Right renal pelvis (tissue), 4 donors: Measurements from ENCODE around the gene SNCG. TPM values are rescaled to one million over a fixed set of nuclear protein-coding genes. Genes with fewer than 3 reads are reported as not detected.
"Not testable (repeated sequence)": the region's sequence is repeated elsewhere in the genome, so short reads cannot be mapped to it uniquely, and the experiment has no call there.

Experiments
- DNase-seq, 4 donors: peaks; one replicate each; pipeline ENCODE4 v3.0.0-alpha.2; 2013; ENCODE audit warnings: low read depth in 4 of 4, low spot score in 3 of 4, missing footprints in 1 of 4
- polyA plus RNA-seq, 4 donors: library from polyadenylated mRNA; unstranded; fragments of 120-200 nt; gene quantifications; one replicate each; pipeline ENCODE4 v1.2.1, GENCODE V29; 2013; ENCODE audit not compliant: insufficient read length in 4 of 4

The SNCG gene
- polyA plus RNA-seq, 4 donors, result 11.4 to 33.6 (median 21.6) TPM

GRCh38 chr10:86972613-86973380 lies 14.4 kb downstream of the SNCG start:
- no peak for DNase-seq

DNA sequence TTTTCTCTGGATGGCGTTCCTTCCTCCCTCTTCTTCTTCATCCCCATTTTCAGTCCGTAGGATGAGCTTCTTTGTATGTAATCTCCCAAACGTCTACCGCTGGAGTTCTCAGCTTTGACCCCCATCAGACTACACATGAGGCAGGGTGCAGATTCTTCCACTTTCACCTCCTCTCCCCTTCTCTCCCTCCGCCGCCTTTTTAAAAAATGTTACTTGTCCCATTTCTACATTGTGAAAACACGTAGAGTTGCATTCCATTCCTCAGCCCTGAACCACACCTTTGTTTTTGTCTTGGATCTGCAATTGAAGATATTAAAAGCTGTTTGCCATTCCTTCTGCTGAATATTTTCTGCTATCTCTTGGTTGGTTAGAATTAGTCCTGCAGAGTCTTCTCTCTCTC lies 16.1 kb downstream of the SNCG start:
- no peak for DNase-seq

GRCh38 chr10:86976362-86977056 lies 18.1 kb downstream of the SNCG start:
- no peak for DNase-seq

DNA sequence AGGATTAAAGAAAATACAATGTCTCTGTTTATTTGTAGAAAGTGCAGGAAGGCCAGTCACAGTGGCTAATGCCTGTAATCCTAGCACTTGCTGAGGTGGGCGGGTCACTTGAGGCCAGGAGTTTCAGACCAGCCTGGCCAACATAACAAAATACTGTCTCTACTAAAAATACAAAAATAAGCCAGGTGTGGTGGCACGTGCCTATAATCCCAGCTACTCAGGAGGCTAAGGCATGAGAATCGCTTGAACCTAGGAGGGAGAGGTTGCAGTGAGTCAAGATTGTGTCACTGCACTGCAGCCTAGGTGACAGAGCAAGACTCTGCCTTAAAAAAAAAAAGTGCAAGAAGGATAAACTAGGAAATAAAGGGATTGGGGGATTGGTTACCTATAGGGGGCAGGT lies 20.1 kb downstream of the SNCG start:
- DNase-seq, result not testable (repeated sequence)

- DNase-seq, result no peak
Observed at GRCh38 chr10:86979296-86979818, 21.0 kb downstream of the SNCG start.

DNA sequence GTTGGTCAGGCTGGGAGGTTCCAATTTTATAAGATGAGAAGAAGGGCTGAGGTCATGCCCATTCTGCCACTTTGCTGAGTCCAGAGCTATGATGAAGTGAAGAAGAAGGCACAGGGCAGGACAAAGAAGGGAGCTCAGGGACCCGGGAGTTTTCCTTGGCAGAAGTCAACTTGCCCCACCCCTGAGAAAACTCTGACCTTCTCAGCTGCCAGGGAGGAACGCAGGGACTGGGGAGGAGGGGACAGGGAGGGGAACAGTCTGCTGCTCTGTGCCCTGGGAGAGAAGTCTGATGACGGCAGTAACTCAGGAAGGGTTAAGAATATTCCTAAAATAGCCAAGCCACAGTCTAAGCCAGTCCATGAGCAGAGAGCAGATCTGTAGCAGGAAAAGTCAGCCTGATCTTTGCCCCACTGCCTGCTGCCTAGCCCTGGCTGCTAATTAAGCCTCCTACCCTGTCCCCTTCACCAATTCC lies 21.6 kb downstream of the SNCG start:
- no peak for DNase-seq

DNA sequence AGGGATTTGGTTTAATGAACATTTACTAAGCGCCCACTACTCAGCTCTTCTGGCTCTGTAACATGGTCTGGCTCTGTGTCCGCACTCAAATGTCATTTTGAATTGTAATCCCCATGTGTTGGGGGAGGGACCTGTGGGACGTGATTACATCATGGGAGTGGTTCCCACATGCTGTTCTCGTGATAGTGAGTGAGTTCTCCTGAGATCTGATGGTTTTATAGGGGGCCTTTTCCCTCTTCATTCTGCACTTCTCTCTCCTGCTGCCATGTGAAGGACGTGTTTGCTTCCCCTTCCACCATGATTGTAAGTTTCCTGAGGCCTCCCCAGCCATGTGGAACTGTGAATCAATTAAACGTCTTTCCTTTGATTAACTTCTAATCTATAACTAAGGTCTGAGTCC lies 22.6 kb downstream of the SNCG start:
- not testable (repeated sequence) for DNase-seq

- no peak for DNase-seq
Observed at GRCh38 chr10:86981716-86982115, 23.3 kb downstream of the SNCG start.

DNA sequence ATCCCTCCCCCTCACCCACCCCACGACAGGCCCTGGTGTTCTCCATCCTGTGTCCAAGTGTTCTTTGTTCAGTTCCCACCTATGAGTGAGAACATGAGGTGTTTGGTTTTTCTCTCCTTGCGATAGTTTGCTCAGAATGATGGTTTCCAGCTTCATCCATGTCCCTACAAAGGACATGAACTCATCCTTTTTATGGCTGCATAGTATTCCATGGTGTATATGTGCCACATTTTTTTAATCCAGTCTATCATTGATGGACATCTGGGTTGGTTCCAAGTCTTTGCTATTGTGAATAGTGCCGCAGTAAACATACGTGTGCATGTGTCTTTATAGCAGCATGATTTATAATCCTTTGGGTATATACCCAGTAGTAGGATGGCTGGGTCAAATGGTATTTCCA lies 26.1 kb downstream of the SNCG start:
- DNase-seq, result not testable (repeated sequence)

- no peak for DNase-seq
Observed at GRCh38 chr10:86988520-86988919, 30.1 kb downstream of the SNCG start.

DNA sequence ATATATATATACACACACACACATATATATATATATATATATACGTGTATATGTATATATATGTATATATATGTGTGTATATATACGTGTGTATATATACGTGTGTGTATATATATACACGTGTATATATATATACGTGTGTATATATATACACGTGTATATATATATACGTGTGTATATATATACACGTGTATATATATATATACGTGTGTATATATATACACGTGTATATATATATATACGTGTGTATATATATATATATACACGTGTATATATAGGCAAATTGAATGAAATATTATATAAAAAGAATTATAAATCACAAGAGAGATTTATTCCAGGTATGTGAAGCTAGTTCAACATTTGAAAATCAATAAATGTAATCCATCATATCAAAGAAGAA lies 33.0 kb downstream of the SNCG start:
- not testable (repeated sequence) for DNase-seq

- no peak for DNase-seq
Observed at GRCh38 chr10:86992456-86992855, 34.1 kb downstream of the SNCG start.

DNA sequence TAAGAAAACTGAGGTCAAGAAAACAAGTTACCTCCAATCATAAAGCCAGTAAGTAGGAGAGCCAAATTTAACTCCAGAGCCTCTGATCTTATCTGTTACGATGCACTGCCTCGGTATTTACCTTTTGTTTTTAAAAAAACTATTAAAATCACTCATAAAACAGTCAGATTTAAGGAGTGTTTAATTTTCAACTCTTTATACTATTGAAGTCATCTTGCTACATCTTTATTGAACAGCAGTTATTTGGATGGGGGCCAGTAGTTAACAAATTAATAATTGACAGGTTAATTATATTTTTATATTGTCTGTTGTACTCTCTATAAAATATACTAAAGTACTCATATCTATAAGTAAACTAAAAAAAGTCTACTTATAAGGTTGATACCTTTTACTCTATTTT lies 34.5 kb downstream of the SNCG start:
- no peak for DNase-seq

DNA sequence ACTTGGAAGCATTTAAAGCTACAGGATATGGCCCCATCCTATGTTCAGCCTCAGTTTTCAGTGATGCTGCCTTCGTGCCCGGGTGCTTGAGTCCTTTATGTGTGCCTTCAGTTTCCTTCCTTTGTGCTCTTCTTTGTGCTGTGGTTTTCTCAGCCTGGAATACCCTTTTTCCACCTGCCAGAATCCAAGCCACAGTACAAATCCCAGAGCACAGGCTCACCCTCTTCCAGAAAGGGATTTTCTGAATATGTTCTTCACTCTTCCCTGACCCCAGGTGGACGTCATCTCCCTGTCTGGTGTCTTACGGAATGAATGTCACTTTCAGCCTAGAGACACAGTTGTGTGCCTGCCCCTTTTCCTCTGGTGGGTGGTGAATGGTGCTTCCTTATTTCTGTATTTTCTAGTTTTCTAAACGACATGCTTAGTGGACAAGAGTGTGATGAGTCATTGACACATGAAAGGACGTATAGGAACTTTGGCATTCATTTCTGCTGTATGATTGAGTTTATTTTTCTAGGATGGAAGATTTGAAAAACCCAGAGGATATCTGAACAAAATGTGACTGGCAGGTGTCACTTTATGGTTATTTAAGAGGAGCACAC lies 41.5 kb downstream of the SNCG start:
- not testable (repeated sequence) for DNase-seq

DNA sequence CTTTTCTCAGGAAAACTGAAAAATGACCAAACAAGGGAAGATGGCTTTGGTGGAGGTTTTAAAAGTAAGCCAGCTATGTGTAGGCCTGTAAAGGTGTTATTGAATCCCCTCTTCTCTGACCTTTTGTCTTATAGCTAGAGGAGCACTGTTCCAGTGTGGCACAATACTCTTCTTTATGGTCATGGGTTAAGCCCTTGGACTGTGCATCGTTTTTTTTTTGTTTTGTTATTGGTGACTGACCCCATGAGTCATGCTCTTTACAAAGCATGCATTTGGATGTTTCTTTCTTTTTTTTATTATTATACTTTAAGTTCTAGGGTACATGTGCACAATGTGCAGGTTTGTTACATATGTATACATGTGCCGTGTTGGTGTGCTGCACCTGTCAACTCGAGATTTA lies 42.1 kb downstream of the SNCG start:
- DNase-seq, result no peak

- not testable (repeated sequence) for DNase-seq
Observed at GRCh38 chr10:87007124-87007523, 48.7 kb downstream of the SNCG start.

- not testable (repeated sequence) for DNase-seq
Observed at GRCh38 chr10:87007674-87008073, 49.3 kb downstream of the SNCG start.

- not testable (repeated sequence) for DNase-seq
Observed at GRCh38 chr10:87008303-87008702, 49.9 kb downstream of the SNCG start.

GRCh38 chr10:87009134-87009696 lies 50.8 kb downstream of the SNCG start:
- DNase-seq, result not testable (repeated sequence)
